HepG2 (cell line): Measurements from ENCODE around the gene HAGHL. TPM values are rescaled to one million over a fixed set of nuclear protein-coding genes. Genes with fewer than 3 reads are reported as not detected.
A peak's percentile ranks its signal among the peaks of the same experiment; 100 is the strongest.

Experiments used
- CERS6 ChIP-seq: sonication (generic); formaldehyde crosslinking; IDR thresholded peaks from 2 replicates; pipeline ENCODE4 v1.5.0; 2020; ENCODE audit warnings: missing genetic modification reagents
- DPF2 ChIP-seq: sonication (generic); formaldehyde crosslinking; IDR thresholded peaks from 2 replicates; pipeline ENCODE4 v1.4.0; 2020; ENCODE audit warnings: mild to moderate bottlenecking, low read depth, missing genetic modification reagents, borderline replicate concordance
- FLYWCH1 ChIP-seq: sonication (generic); formaldehyde crosslinking; IDR thresholded peaks from 2 replicates; pipeline ENCODE4 v1.8.1; 2023; ENCODE audit warnings: mild to moderate bottlenecking, missing genetic modification reagents
- FOXP4 ChIP-seq: sonication (generic); formaldehyde crosslinking; IDR thresholded peaks from 2 replicates; pipeline ENCODE4 v1.4.0; 2020; ENCODE audit warnings: missing genetic modification reagents
- HNF4A ChIP-seq: sonication (generic); formaldehyde crosslinking; IDR thresholded peaks from 2 replicates; pipeline ENCODE4 v1.4.0; 2020; ENCODE audit warnings: missing genetic modification reagents
- ISX ChIP-seq: sonication (generic); formaldehyde crosslinking; conservative IDR thresholded peaks from 2 replicates; pipeline ENCODE4 v1.5.0; 2020; ENCODE audit warnings: missing genetic modification reagents
- KDM6A ChIP-seq: IDR thresholded peaks from 2 replicates; pipeline ENCODE4 v1.6.1; 2016; ENCODE audit warnings: low read depth
- MYNN ChIP-seq: sonication (generic); formaldehyde crosslinking; IDR thresholded peaks from 2 replicates; pipeline ENCODE4 v1.4.0; 2020; ENCODE audit warnings: mild to moderate bottlenecking, low read depth, missing genetic modification reagents
- NFE2 ChIP-seq: sonication (generic); formaldehyde crosslinking; IDR thresholded peaks from 2 replicates; pipeline ENCODE4 v1.4.0; 2020; ENCODE audit warnings: missing genetic modification reagents
- RELA ChIP-seq: sonication (generic); formaldehyde crosslinking; IDR thresholded peaks from 2 replicates; pipeline ENCODE4 v1.4.0; 2020; ENCODE audit warnings: missing genetic modification reagents
- RXRA ChIP-seq: sonication (generic); formaldehyde crosslinking; IDR thresholded peaks from 2 replicates; pipeline ENCODE4 v1.5.1; 2020; ENCODE audit warnings: missing genetic modification reagents
- SIN3A ChIP-seq: IDR thresholded peaks from 2 replicates; pipeline ENCODE4 v1.6.1; 2011; ENCODE audit warnings: low read depth, mild to moderate bottlenecking, control low read depth, low read length, borderline replicate concordance
- SMAD1 ChIP-seq: sonication (generic); formaldehyde crosslinking; IDR thresholded peaks from 2 replicates; pipeline ENCODE4 v1.4.0; 2020; ENCODE audit warnings: missing genetic modification reagents, low read depth, mild to moderate bottlenecking, borderline replicate concordance
- SSRP1 ChIP-seq: IDR thresholded peaks from 2 replicates; pipeline ENCODE4 v1.6.1; 2016; ENCODE audit warnings: control low read depth
- ZNF101 ChIP-seq: sonication (generic); formaldehyde crosslinking; IDR thresholded peaks from 2 replicates; pipeline ENCODE4 v1.4.0; 2020; ENCODE audit warnings: mild to moderate bottlenecking, low read depth, missing genetic modification reagents, borderline replicate concordance
- ZNF292 ChIP-seq: sonication (generic); formaldehyde crosslinking; IDR thresholded peaks from 2 replicates; pipeline ENCODE4 v1.8.1; 2022; ENCODE audit warnings: mild to moderate bottlenecking, low read depth, missing genetic modification reagents, borderline replicate concordance
- ZNF460 ChIP-seq: sonication (generic); formaldehyde crosslinking; IDR thresholded peaks from 2 replicates; pipeline ENCODE4 v1.5.1; 2020; ENCODE audit warnings: missing genetic modification reagents, mild to moderate bottlenecking, borderline replicate concordance
- ZNF598 ChIP-seq: sonication (generic); formaldehyde crosslinking; IDR thresholded peaks from 2 replicates; pipeline ENCODE4 v1.5.1; 2020; ENCODE audit warnings: mild to moderate bottlenecking, missing genetic modification reagents, borderline replicate concordance
- polyA plus RNA-seq, 8 experiments: library from polyadenylated mRNA; depleted of rRNA in 3 of 8; stranded (reverse) in 7 of 8; unstranded in 1 of 8; fragments of >200 nt; fragmentation: Illumina TruSeq in 4 of 8; extraction: Trizol in 4 of 8; gene quantifications; 2 replicates each; pipeline versions ENCODE4 v1.2.1 to v1.2.3, GENCODE V29; 2011 to 2016; ENCODE audit warnings: low read depth in 4 of 8, missing spikeins in 1 of 8, mixed read lengths in 1 of 8; ENCODE audit not compliant: insufficient read depth in 1 of 8
- total RNA-seq, 5 experiments: library from RNA; depleted of rRNA; stranded (reverse); fragments of >200 nt; fragmentation: Illumina TruSeq; extraction: Trizol; gene quantifications; 2 replicates each; pipeline ENCODE4 v1.2.3, GENCODE V29; 2016; ENCODE audit warnings: low read depth in 1 of 5
- TF ChIP-seq, protein P1 (sequence below): sonication (generic); formaldehyde crosslinking; IDR thresholded peaks from 2 replicates; pipeline ENCODE4 v1.8.1; 2022; ENCODE audit warnings: low read depth, mild to moderate bottlenecking, missing genetic modification reagents
- TF ChIP-seq, protein P2 (sequence below): IDR thresholded peaks from 2 replicates; pipeline ENCODE4 v1.6.1; 2018; ENCODE audit warnings: missing genetic modification reagents
- TF ChIP-seq, protein P3 (sequence below): sonication (generic); formaldehyde crosslinking; IDR thresholded peaks from 2 replicates; pipeline ENCODE4 v1.5.1; 2020; ENCODE audit warnings: mild to moderate bottlenecking, missing genetic modification reagents, borderline replicate concordance

The HAGHL gene
- total and polyA plus RNA-seq, 2 of the 13 experiments (the other 11 are each of a cell fraction or from before 2014, with no cell fraction given) = 3.4 to 8.4 TPM

- TF ChIP-seq FOXP4 (CRISPR knock-in tag) = peak; percentile 19; the same call in 1 of the 2 replicates
- no peak for TF ChIP-seq ZNF292 (CRISPR knock-in tag)
- TF ChIP-seq SIN3A = peak; percentile 76; the same call in 1 of the 2 replicates
- TF ChIP-seq, protein P1, sequence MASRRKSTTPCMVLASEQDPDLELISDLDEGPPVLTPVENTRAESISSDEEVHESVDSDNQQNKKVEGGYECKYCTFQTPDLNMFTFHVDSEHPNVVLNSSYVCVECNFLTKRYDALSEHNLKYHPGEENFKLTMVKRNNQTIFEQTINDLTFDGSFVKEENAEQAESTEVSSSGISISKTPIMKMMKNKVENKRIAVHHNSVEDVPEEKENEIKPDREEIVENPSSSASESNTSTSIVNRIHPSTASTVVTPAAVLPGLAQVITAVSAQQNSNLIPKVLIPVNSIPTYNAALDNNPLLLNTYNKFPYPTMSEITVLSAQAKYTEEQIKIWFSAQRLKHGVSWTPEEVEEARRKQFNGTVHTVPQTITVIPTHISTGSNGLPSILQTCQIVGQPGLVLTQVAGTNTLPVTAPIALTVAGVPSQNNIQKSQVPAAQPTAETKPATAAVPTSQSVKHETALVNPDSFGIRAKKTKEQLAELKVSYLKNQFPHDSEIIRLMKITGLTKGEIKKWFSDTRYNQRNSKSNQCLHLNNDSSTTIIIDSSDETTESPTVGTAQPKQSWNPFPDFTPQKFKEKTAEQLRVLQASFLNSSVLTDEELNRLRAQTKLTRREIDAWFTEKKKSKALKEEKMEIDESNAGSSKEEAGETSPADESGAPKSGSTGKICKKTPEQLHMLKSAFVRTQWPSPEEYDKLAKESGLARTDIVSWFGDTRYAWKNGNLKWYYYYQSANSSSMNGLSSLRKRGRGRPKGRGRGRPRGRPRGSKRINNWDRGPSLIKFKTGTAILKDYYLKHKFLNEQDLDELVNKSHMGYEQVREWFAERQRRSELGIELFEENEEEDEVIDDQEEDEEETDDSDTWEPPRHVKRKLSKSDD = peak; percentile 58; the same call in 1 of the 2 replicates
- TF ChIP-seq NFE2 (CRISPR knock-in tag) = no peak
- TF ChIP-seq DPF2 (CRISPR knock-in tag) = no peak
- TF ChIP-seq RELA (CRISPR knock-in tag) = 0 out of 2 replicates have a peak, but pooled peaks have one; percentile 54
- no peak for TF ChIP-seq MYNN (CRISPR knock-in tag)
- TF ChIP-seq SMAD1 (CRISPR knock-in tag) = no peak
- TF ChIP-seq ISX = no peak
- TF ChIP-seq, protein P2, sequence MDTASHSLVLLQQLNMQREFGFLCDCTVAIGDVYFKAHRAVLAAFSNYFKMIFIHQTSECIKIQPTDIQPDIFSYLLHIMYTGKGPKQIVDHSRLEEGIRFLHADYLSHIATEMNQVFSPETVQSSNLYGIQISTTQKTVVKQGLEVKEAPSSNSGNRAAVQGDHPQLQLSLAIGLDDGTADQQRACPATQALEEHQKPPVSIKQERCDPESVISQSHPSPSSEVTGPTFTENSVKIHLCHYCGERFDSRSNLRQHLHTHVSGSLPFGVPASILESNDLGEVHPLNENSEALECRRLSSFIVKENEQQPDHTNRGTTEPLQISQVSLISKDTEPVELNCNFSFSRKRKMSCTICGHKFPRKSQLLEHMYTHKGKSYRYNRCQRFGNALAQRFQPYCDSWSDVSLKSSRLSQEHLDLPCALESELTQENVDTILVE (CRISPR knock-in tag) = no peak; the same call in 1 of the 2 replicates
- TF ChIP-seq SSRP1 (CRISPR knock-in tag) = no peak
- TF ChIP-seq RXRA (CRISPR knock-in tag) = no peak
- TF ChIP-seq HNF4A (CRISPR knock-in tag) = peak; percentile 17; the same call in 1 of the 2 replicates
- no peak for TF ChIP-seq KDM6A (CRISPR knock-in tag)
- TF ChIP-seq ZNF101 (CRISPR knock-in tag) = 0 out of 2 replicates have a peak, but pooled peaks have one; percentile 63
- 0 out of 2 replicates have a peak, but pooled peaks have one; percentile 85 for TF ChIP-seq FLYWCH1 (CRISPR knock-in tag)
- TF ChIP-seq CERS6 (CRISPR knock-in tag) = no peak
- peak; percentile 54; the same call in 1 of the 2 replicates for TF ChIP-seq ZNF598 (CRISPR knock-in tag)
- TF ChIP-seq ZNF460 (CRISPR knock-in tag) = no peak
- TF ChIP-seq, protein P3, sequence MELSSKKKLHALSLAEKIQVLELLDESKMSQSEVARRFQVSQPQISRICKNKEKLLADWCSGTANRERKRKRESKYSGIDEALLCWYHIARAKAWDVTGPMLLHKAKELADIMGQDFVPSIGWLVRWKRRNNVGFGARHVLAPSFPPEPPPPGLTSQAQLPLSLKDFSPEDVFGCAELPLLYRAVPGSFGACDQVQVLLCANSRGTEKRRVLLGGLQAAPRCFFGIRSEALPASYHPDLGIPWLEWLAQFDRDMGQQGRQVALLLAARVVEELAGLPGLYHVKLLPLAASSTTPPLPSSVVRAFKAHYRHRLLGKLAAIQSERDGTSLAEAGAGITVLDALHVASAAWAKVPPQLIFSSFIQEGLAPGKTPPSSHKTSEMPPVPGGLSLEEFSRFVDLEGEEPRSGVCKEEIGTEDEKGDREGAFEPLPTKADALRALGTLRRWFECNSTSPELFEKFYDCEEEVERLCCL (CRISPR knock-in tag) = no peak
Observed at GRCh38 chr16:720990-721764, 5.7 kb upstream of the HAGHL start, which contains the start of gene ANTKMT (continued).
